Gastrocnemius medialis (tissue), 4 donors: Measurements from ENCODE around the gene SPATA32. TPM values are rescaled to one million over a fixed set of nuclear protein-coding genes. Genes with fewer than 3 reads are reported as not detected.

Source experiments
- ATAC-seq, 2 donors: fragments of 150-250 bp; one replicate each; pipeline ENCODE4 v1.9.1; 2016
- DNase-seq, 2 donors: peaks; one replicate each; pipeline ENCODE4 v3.0.0-alpha.2; 2019
- H3K27ac ChIP-seq, 4 donors: fragments of 200-600 bp; sonication (generic); 1 replicate in 1 of 4; 2 replicates in 3 of 4; pipeline ENCODE4 v1.5.1; 2016 to 2018; ENCODE audit warnings: mild to moderate bottlenecking in 2 of 4, moderate library complexity in 1 of 4
- H3K27me3 ChIP-seq, 3 donors: fragments of 200-600 bp; sonication (generic) in 2 of 3; 1 replicate in 1 of 3; 2 replicates in 2 of 3; pipeline versions ENCODE4 v1.5.1 to v1.6.0; 2016 to 2019; ENCODE audit warnings: mild to moderate bottlenecking in 1 of 3, moderate library complexity in 1 of 3
- H3K36me3 ChIP-seq, 2 donors: fragments of 200-600 bp; sonication (generic) in 1 of 2; one replicate each; pipeline ENCODE4 v1.5.1; 2017 to 2018
- H3K4me1 ChIP-seq, 2 donors: fragments of 200-600 bp; sonication (generic) in 1 of 2; one replicate each; pipeline ENCODE4 v1.5.1; 2016 to 2017; ENCODE audit warnings: mild to moderate bottlenecking in 2 of 2
- H3K4me3 ChIP-seq, 4 donors: fragments of 200-600 bp; sonication (generic) in 3 of 4; 1 replicate in 1 of 4; 2 replicates in 3 of 4; pipeline ENCODE4 v1.5.1; 2016 to 2019; ENCODE audit warnings: mild to moderate bottlenecking in 2 of 4
- H3K9me3 ChIP-seq, 3 donors: fragments of 200-600 bp; sonication (generic) in 2 of 3; 1 replicate in 1 of 3; 2 replicates in 2 of 3; pipeline ENCODE4 v1.5.1; 2016 to 2019
- CTCF ChIP-seq, 5 experiments: fragments of 450-650 bp in 3 of 5; fragments of 200-600 bp in 2 of 5; sonication (generic) in 2 of 5; IDR thresholded peaks in 4 of 5; conservative IDR thresholded peaks in 1 of 5; 1 replicate in 4 of 5; 2 replicates in 1 of 5; pipeline ENCODE4 v1.5.1; 2016 to 2019; ENCODE audit warnings: antibody characterized with exemption in 5 of 5, mild to moderate bottlenecking in 3 of 5, moderate library complexity in 3 of 5
- POLR2A ChIP-seq, 2 donors: fragments of 450-650 bp; IDR thresholded peaks; one replicate each; pipeline ENCODE4 v1.6.1; 2017; ENCODE audit warnings: antibody characterized with exemption in 2 of 2, mild to moderate bottlenecking in 2 of 2, moderate library complexity in 2 of 2
- in situ Hi-C, 4 donors: fragments of 200-750 bp; cut with MboI; loops; one replicate each; pipeline versions ENCODE4 v1.15.0 to v1.8.0; 2017; ENCODE audit warnings: low sequenced_read_pairs in 4 of 4
- intact Hi-C: fragments of 100-400 bp; cut with DNase I; formaldehyde crosslinking; loops from one replicate; pipeline ENCODE4 v1.15.1; 2023; ENCODE audit warnings: low total_unique reads
- total RNA-seq, 4 donors: library from RNA; depleted of rRNA; stranded (reverse); fragments of >200 nt; gene quantifications; one replicate each; pipeline versions ENCODE4 v1.1.0 to v1.2.3, GENCODE V29; 2016

Gene SPATA32
- total RNA-seq, 4 donors from 2014 or later, result not detected

- peaks cover 42 to 53% of the 10 kb centered on the region in 2 donors for H3K4me1 ChIP-seq
- H3K27ac ChIP-seq, result peak overlapping the region; percentile 73 to 82 (median 76)
- peak; percentile 72 to 79 for DNase-seq
- H3K36me3 ChIP-seq, result peaks cover 0 to 55% of the 10 kb centered on the region in 2 donors
- peak; percentile 54 to 75 for ATAC-seq
- intact Hi-C loops (no loop called here), in situ Hi-C loops (no loop called here)
- TF ChIP-seq CTCF (IDR thresholded peaks at IDR 0.05 in 4 of 5, conservative IDR thresholded peaks at IDR 0.05 in 1 of 5), result no peak
- TF ChIP-seq POLR2A (IDR thresholded peaks at IDR 0.05), result no peak
- H3K4me3 ChIP-seq, result no peak overlapping the region
- H3K27me3 ChIP-seq, result no peaks in the 10 kb centered on the region
- H3K9me3 ChIP-seq, result no peaks in the 10 kb centered on the region
Measured at GRCh38 chr17:45265821-45266220, 3.9 kb upstream of the SPATA32 start.

GRCh38 chr17:45264988-45265387 lies 3.1 kb upstream of the SPATA32 start:
- TF ChIP-seq CTCF (IDR thresholded peaks at IDR 0.05 in 4 of 5, conservative IDR thresholded peaks at IDR 0.05 in 1 of 5) (no peak), POLR2A (IDR thresholded peaks at IDR 0.05) (no peak)
- intact Hi-C loops, result no loop called here
- in situ Hi-C loops, result no loop called here
- Histone ChIP-seq H3K27ac (peak overlapping the region; percentile 73 to 82 (median 76)), H3K4me1 (peaks cover 48 to 56% of the 10 kb centered on the region in 2 donors), H3K4me3 (no peak overlapping the region), H3K27me3 (no peaks in the 10 kb centered on the region), H3K9me3 (no peaks in the 10 kb centered on the region), H3K36me3 (peaks cover 0 to 46% of the 10 kb centered on the region in 2 donors)
- ATAC-seq, result no peak
- no peak for DNase-seq

- H3K4me3 ChIP-seq, result no peak overlapping the region
- no peaks in the 10 kb centered on the region for H3K9me3 ChIP-seq
- peaks cover 0 to 41% of the 10 kb centered on the region in 2 donors for H3K36me3 ChIP-seq
- intact Hi-C loops, result no loop called here
- no peak for ATAC-seq
- H3K27me3 ChIP-seq, result no peaks in the 10 kb centered on the region
- TF ChIP-seq CTCF (IDR thresholded peaks at IDR 0.05 in 4 of 5, conservative IDR thresholded peaks at IDR 0.05 in 1 of 5) (no peak), POLR2A (IDR thresholded peaks at IDR 0.05) (no peak)
- in situ Hi-C loops, result no loop called here
- H3K4me1 ChIP-seq, result peaks cover 50 to 61% of the 10 kb centered on the region in 2 donors
- DNase-seq, result no peak
- peak overlapping the region; percentile 75 to 85 (median 79) for H3K27ac ChIP-seq
Measured at GRCh38 chr17:45264430-45264829, 2.5 kb upstream of the SPATA32 start.

- ATAC-seq (peak; percentile 31 to 40), DNase-seq (peak in 1 of 2 donors; percentile 74)
- no peak for TF ChIP-seq CTCF (IDR thresholded peaks at IDR 0.05 in 4 of 5, conservative IDR thresholded peaks at IDR 0.05 in 1 of 5)
- no peak for TF ChIP-seq POLR2A (IDR thresholded peaks at IDR 0.05)
- H3K4me3 ChIP-seq, result no peak overlapping the region
- in situ Hi-C loops, result no loop called here
- no peaks in the 10 kb centered on the region for H3K27me3 ChIP-seq
- peaks cover 50 to 62% of the 10 kb centered on the region in 2 donors for H3K4me1 ChIP-seq
- peaks cover 0 to 31% of the 10 kb centered on the region in 2 donors for H3K36me3 ChIP-seq
- peak overlapping the region; percentile 75 to 85 (median 79) for H3K27ac ChIP-seq
- intact Hi-C loops, result no loop called here
- H3K9me3 ChIP-seq, result no peaks in the 10 kb centered on the region
Measured at GRCh38 chr17:45263477-45263860, 1.6 kb upstream of the SPATA32 start.
